CD14-positive monocyte (primary cell): ENCODE results near the gene SATB2. TPM values are rescaled to one million over a fixed set of nuclear protein-coding genes. Genes with fewer than 3 reads are reported as not detected.

Source experiments
- DNase-seq, 3 donors: peaks; one replicate each; pipeline ENCODE4 v3.0.0-alpha.2; 2011 to 2022
- H2AFZ ChIP-seq: 2 replicates; pipeline ENCODE4 v1.6.0; 2012; ENCODE audit warnings: mild to moderate bottlenecking, low read depth, low read length, inconsistent platforms; ENCODE audit not compliant: insufficient read depth, poor library complexity, severe bottlenecking
- H3K27ac ChIP-seq, 2 donors: 1 replicate in 1 of 2; 2 replicates in 1 of 2; pipeline ENCODE4 v1.5.1; 2012 to 2013; ENCODE audit warnings: low read length in 2 of 2, control low read depth in 1 of 2, inconsistent platforms in 1 of 2, low read depth in 1 of 2, mild to moderate bottlenecking in 1 of 2
- H3K27me3 ChIP-seq, 2 donors: one replicate each; pipeline versions ENCODE4 v1.6.0 to v1.6.1; 2011 to 2013; ENCODE audit warnings: low read length in 2 of 2; ENCODE audit not compliant: control insufficient read depth in 2 of 2, insufficient read depth in 2 of 2
- H3K36me3 ChIP-seq, 2 donors: replicated peaks in 1 of 2; 1 replicate in 1 of 2; 2 replicates in 1 of 2; pipeline versions ENCODE4 v1.5.1 to v1.6.1; 2012 to 2013; ENCODE audit warnings: low read length in 2 of 2, control low read depth in 1 of 2, inconsistent platforms in 1 of 2, mild to moderate bottlenecking in 1 of 2; ENCODE audit not compliant: insufficient read depth in 2 of 2, control insufficient read depth in 1 of 2
- H3K4me1 ChIP-seq, 2 donors: 1 replicate in 1 of 2; 2 replicates in 1 of 2; pipeline versions ENCODE4 v1.5.1 to v1.6.1; 2012 to 2013; ENCODE audit warnings: low read length in 2 of 2, control low read depth in 1 of 2, inconsistent platforms in 1 of 2, mild to moderate bottlenecking in 1 of 2, moderate library complexity in 1 of 2; ENCODE audit not compliant: insufficient read depth in 2 of 2, control insufficient read depth in 1 of 2
- H3K4me2 ChIP-seq: replicated peaks from 2 replicates; pipeline ENCODE3; 2012; ENCODE audit warnings: low read length, moderate library complexity, mild to moderate bottlenecking; ENCODE audit not compliant: poor library complexity, severe bottlenecking; ENCODE audit errors: extremely low read depth
- H3K4me3 ChIP-seq, 3 experiments: fragments of 200-600 bp in 1 of 3; sonication (generic) in 1 of 3; replicated peaks in 1 of 3; 1 replicate in 2 of 3; 2 replicates in 1 of 3; pipeline ENCODE4 v1.5.1; 2011 to 2013; ENCODE audit warnings: low read length in 3 of 3, mild to moderate bottlenecking in 3 of 3, control low read depth in 2 of 3, low read depth in 2 of 3, inconsistent platforms in 1 of 3, moderate library complexity in 1 of 3
- H3K79me2 ChIP-seq: 2 replicates; pipeline ENCODE4 v1.6.0; 2012; ENCODE audit warnings: mild to moderate bottlenecking, control low read depth, inconsistent platforms, low read length, moderate library complexity; ENCODE audit not compliant: insufficient read depth
- H3K9ac ChIP-seq: 2 replicates; pipeline ENCODE4 v1.6.0; 2017; ENCODE audit warnings: low read length, mild to moderate bottlenecking; ENCODE audit not compliant: insufficient read depth, poor library complexity, severe bottlenecking
- H3K9me3 ChIP-seq, 2 donors: replicated peaks in 1 of 2; 1 replicate in 1 of 2; 2 replicates in 1 of 2; pipeline versions ENCODE4 v1.5.1 to v1.6.1; 2012 to 2013; ENCODE audit warnings: low read length in 2 of 2, control low read depth in 1 of 2; ENCODE audit not compliant: control insufficient read depth in 1 of 2, insufficient read depth in 1 of 2
- H4K20me1 ChIP-seq: 2 replicates; pipeline ENCODE4 v1.6.0; 2012; ENCODE audit warnings: mild to moderate bottlenecking, low read length, control low read depth, moderate library complexity; ENCODE audit not compliant: insufficient read depth
- H3K27ac Mint-ChIP-seq, 7 donors: one replicate each; pipeline ENCODE4 v1.8.0; 2020; ENCODE audit warnings: mild to moderate bottlenecking in 7 of 7, mixed read lengths in 7 of 7, moderate library complexity in 6 of 7, inconsistent platforms in 2 of 7
- H3K27me3 Mint-ChIP-seq, 3 donors: one replicate each; pipeline ENCODE4 v1.8.0; 2021 to 2022; ENCODE audit warnings: low read depth in 3 of 3, mild to moderate bottlenecking in 3 of 3, mixed read lengths in 3 of 3, moderate library complexity in 3 of 3, inconsistent platforms in 1 of 3
- H3K36me3 Mint-ChIP-seq, 2 donors: one replicate each; pipeline ENCODE4 v1.8.0; 2020; ENCODE audit warnings: mixed read lengths in 2 of 2, inconsistent platforms in 1 of 2, mild to moderate bottlenecking in 1 of 2
- H3K4me1 Mint-ChIP-seq: one replicate; pipeline ENCODE4 v1.8.0; 2020; ENCODE audit warnings: mild to moderate bottlenecking, mixed read lengths
- H3K4me3 Mint-ChIP-seq, 2 donors: one replicate each; pipeline ENCODE4 v1.8.0; 2020; ENCODE audit warnings: mild to moderate bottlenecking in 2 of 2, mixed read lengths in 2 of 2, moderate library complexity in 1 of 2
- H3K9me3 Mint-ChIP-seq, 7 donors: one replicate each; pipeline ENCODE4 v1.8.0; 2020 to 2022; ENCODE audit warnings: mixed read lengths in 7 of 7, mild to moderate bottlenecking in 6 of 7, moderate library complexity in 6 of 7, inconsistent platforms in 2 of 7
- CTCF ChIP-seq: fragments of 200-600 bp; IDR thresholded peaks from one replicate; pipeline ENCODE4 v1.8.0; 2022; ENCODE audit warnings: antibody characterized with exemption, mild to moderate bottlenecking
- WGBS: methylation state at CpG from one replicate; pipeline ENCODE4 v1.1.5; 2013; ENCODE audit warnings: missing lambda C conversion rate; ENCODE audit not compliant: insufficient coverage; 5-methylcytosine and 5-hydroxymethylcytosine counted together
- intact Hi-C, 2 donors: fragments of 100-400 bp; cut with micrococcal nuclease; formaldehyde crosslinking; loops; one replicate each; pipeline versions ENCODE4 v1.15.0 to v1.15.1; 2023
- polyA plus RNA-seq, 3 donors: library from polyadenylated mRNA; depleted of rRNA in 1 of 3; unstranded in 2 of 3; stranded (reverse) in 1 of 3; fragments of 300-500 nt in 2 of 3; fragments of >200 nt in 1 of 3; fragmentation: Illumina TruSeq in 2 of 3; gene quantifications; 1 replicate in 2 of 3; 2 replicates in 1 of 3; pipeline ENCODE4 v1.2.3, GENCODE V29; 2012 to 2021

Gene SATB2
- polyA plus RNA-seq, 3 donors, result 0.13 to 0.69 (median 0.14) TPM

GRCh38 chr2:199356412-199356811 lies 101.3 kb downstream of the SATB2 start:
- no peak overlapping the region for H3K27ac Mint-ChIP-seq
- no peak overlapping the region for H3K4me3 Mint-ChIP-seq
- Histone ChIP-seq H3K27ac (no peak overlapping the region), H3K9me3 (no peaks in the 10 kb centered on the region), H3K36me3 (no peaks in the 10 kb centered on the region), H3K79me2 (no peaks in the 10 kb centered on the region), H4K20me1 (no peaks in the 10 kb centered on the region), H3K4me1 (no peaks in the 10 kb centered on the region), H2AFZ (no peak overlapping the region), H3K9ac (no peak overlapping the region), H3K4me2 (no peak overlapping the region), H3K4me3 (no peak overlapping the region), H3K27me3 (no peaks in the 10 kb centered on the region)
- peaks cover 0 to 1% (median 0%) of the 10 kb centered on the region in 7 donors for H3K9me3 Mint-ChIP-seq
- TF ChIP-seq CTCF, result no peak
- WGBS, result no CpG with 5 or more reads among the region's 5 CpGs
- DNase-seq, result no peak
- no peaks in the 10 kb centered on the region for H3K36me3 Mint-ChIP-seq
- intact Hi-C loops, result no loop called here
- peaks cover 0 to 1% (median 0%) of the 10 kb centered on the region in 3 donors for H3K27me3 Mint-ChIP-seq
- no peaks in the 10 kb centered on the region for H3K4me1 Mint-ChIP-seq

- peaks cover 0 to 3% (median 2%) of the 10 kb centered on the region in 3 donors for H3K27me3 Mint-ChIP-seq
- no peaks in the 10 kb centered on the region for H3K4me1 ChIP-seq
- H3K4me2 ChIP-seq, result no peak overlapping the region
- no peaks in the 10 kb centered on the region for H3K9me3 ChIP-seq
- 92% methylated on average over 4 of the region's 7 CpGs for WGBS
- no peaks in the 10 kb centered on the region for H4K20me1 ChIP-seq
- H2AFZ ChIP-seq, result no peak overlapping the region
- no peaks in the 10 kb centered on the region for H3K36me3 Mint-ChIP-seq
- no peak overlapping the region for H3K27ac ChIP-seq
- H3K9ac ChIP-seq, result no peak overlapping the region
- H3K9me3 Mint-ChIP-seq, result peaks cover 0 to 4% (median 1%) of the 10 kb centered on the region in 7 donors
- no peaks in the 10 kb centered on the region for H3K36me3 ChIP-seq
- H3K79me2 ChIP-seq, result no peaks in the 10 kb centered on the region
- TF ChIP-seq CTCF, result no peak
- no peak overlapping the region for H3K4me3 Mint-ChIP-seq
- H3K27me3 ChIP-seq, result no peaks in the 10 kb centered on the region
- H3K27ac Mint-ChIP-seq, result no peak overlapping the region
- no peak overlapping the region for H3K4me3 ChIP-seq
- DNase-seq, result no peak
- intact Hi-C loops, result no loop called here
- no peaks in the 10 kb centered on the region for H3K4me1 Mint-ChIP-seq
These were observed 108.9 kb downstream of the SATB2 start for GRCh38 chr2:199348871-199349270.
